Nephron progenitor cell (in vitro differentiated cells): ENCODE data around the gene ATP11A.

ENCODE experiments used
- DNase-seq: peaks from one replicate; pipeline ENCODE4 v3.0.0; 2021
- H3K27ac Mint-ChIP-seq: 2 replicates; pipeline ENCODE4 v1.8.0; 2021; ENCODE audit warnings: mild to moderate bottlenecking, moderate library complexity, mixed read lengths
- H3K27me3 Mint-ChIP-seq: 2 replicates; pipeline ENCODE4 v1.8.0; 2021; ENCODE audit warnings: mild to moderate bottlenecking, low read depth, mixed read lengths; ENCODE audit not compliant: poor library complexity
- H3K36me3 Mint-ChIP-seq: 2 replicates; pipeline ENCODE4 v1.8.0; 2021; ENCODE audit warnings: low read depth, mixed read lengths
- H3K4me1 Mint-ChIP-seq: 2 replicates; pipeline ENCODE4 v1.8.0; 2021; ENCODE audit warnings: mixed read lengths
- H3K4me3 Mint-ChIP-seq: 2 replicates; pipeline ENCODE4 v1.8.0; 2021; ENCODE audit warnings: mild to moderate bottlenecking, moderate library complexity, mixed read lengths
- H3K9me3 Mint-ChIP-seq: 2 replicates; pipeline ENCODE4 v1.8.0; 2021; ENCODE audit warnings: mild to moderate bottlenecking, moderate library complexity, mixed read lengths
- TF ChIP-seq, protein P1 (sequence below): fragments of 200-600 bp; sonication (generic); IDR thresholded peaks from 2 replicates; pipeline ENCODE4 v1.5.0; 2021; ENCODE audit warnings: antibody characterized with exemption

Gene ATP11A

DNA sequence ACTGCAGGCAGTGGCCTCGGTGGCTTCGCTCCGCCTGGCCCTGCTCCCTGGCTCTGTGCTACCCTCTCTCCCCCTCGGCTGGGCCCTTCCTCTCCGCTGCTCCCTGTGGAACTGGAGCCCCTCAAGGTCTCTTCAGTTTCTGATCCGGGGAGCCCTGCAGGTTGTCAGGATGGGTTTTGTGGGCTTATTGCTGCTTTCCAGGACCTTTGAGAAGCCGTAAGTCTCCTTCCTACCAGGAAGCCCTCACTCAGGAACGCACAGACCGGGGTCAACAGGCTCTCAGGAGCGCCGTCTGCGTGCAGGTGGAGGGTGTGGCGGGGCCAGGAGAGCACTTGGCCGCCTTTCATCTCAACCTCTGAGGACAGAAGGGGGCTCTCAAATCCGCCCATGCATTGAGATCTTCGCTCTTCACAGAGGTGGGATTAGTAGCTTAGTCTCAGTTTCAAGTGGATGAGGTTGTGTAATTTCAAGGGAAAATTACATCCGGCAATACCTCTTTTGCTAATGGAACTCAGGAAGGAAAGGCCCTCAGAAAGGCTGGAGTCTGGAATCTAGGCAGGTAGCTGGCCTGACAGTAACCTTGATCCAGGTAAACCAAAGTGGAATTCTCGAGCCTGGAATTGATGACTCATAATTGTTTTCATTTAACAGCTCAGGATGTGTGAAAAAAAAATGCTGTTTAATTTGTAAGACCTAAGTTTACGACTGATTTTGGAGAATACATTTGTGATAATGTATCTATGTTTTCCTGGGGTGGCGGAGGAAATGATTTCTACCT, 102.0 kb downstream of the ATP11A start:
- H3K4me1 Mint-ChIP-seq = peaks cover 7% of the 10 kb centered on the region
- H3K4me3 Mint-ChIP-seq = no peak overlapping the region
- H3K36me3 Mint-ChIP-seq = peaks cover 70% of the 10 kb centered on the region
- peaks cover 4% of the 10 kb centered on the region for H3K27me3 Mint-ChIP-seq
- TF ChIP-seq, protein P1, sequence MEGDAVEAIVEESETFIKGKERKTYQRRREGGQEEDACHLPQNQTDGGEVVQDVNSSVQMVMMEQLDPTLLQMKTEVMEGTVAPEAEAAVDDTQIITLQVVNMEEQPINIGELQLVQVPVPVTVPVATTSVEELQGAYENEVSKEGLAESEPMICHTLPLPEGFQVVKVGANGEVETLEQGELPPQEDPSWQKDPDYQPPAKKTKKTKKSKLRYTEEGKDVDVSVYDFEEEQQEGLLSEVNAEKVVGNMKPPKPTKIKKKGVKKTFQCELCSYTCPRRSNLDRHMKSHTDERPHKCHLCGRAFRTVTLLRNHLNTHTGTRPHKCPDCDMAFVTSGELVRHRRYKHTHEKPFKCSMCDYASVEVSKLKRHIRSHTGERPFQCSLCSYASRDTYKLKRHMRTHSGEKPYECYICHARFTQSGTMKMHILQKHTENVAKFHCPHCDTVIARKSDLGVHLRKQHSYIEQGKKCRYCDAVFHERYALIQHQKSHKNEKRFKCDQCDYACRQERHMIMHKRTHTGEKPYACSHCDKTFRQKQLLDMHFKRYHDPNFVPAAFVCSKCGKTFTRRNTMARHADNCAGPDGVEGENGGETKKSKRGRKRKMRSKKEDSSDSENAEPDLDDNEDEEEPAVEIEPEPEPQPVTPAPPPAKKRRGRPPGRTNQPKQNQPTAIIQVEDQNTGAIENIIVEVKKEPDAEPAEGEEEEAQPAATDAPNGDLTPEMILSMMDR = no peak
- peak overlapping the region; percentile 90 for H3K27ac Mint-ChIP-seq
- DNase-seq = no peak
- peaks cover 20% of the 10 kb centered on the region for H3K9me3 Mint-ChIP-seq

DNA sequence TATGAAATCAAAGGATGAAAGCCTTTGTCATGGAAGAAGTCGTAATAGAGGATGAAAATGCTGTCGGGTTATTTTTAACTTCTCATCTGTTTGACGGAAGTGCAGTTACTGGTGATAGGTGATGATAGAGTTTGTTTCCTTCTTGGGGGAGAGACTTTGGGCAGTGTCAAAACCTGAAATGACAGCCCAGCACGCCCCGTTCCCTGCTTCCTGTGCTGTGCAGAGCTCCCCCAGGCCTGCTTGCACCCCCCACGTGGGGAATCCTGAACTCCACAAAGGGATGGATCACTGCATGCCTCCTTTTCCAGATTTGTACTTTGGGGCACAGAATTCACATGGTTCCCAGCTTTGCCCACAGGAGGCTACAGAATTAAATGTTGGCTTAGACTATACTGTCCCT, 102.7 kb downstream of the ATP11A start:
- H3K36me3 Mint-ChIP-seq = peaks cover 73% of the 10 kb centered on the region
- H3K27ac Mint-ChIP-seq = peak overlapping the region; percentile 78
- no peak for DNase-seq
- no peak overlapping the region for H3K4me3 Mint-ChIP-seq
- H3K27me3 Mint-ChIP-seq = peaks cover 4% of the 10 kb centered on the region
- TF ChIP-seq, protein P1 = no peak
- H3K4me1 Mint-ChIP-seq = peaks cover 7% of the 10 kb centered on the region
- H3K9me3 Mint-ChIP-seq = peaks cover 26% of the 10 kb centered on the region

- Mint-ChIP-seq H3K27me3 (peaks cover 4% of the 10 kb centered on the region), H3K4me1 (peaks cover 7% of the 10 kb centered on the region), H3K4me3 (no peak overlapping the region), H3K9me3 (peaks cover 36% of the 10 kb centered on the region), H3K36me3 (peaks cover 73% of the 10 kb centered on the region), H3K27ac (no peak overlapping the region)
- DNase-seq = no peak
- TF ChIP-seq, protein P1 = no peak
Observed at GRCh38 chr13:112793545-112794445, 104.0 kb downstream of the ATP11A start.

DNA sequence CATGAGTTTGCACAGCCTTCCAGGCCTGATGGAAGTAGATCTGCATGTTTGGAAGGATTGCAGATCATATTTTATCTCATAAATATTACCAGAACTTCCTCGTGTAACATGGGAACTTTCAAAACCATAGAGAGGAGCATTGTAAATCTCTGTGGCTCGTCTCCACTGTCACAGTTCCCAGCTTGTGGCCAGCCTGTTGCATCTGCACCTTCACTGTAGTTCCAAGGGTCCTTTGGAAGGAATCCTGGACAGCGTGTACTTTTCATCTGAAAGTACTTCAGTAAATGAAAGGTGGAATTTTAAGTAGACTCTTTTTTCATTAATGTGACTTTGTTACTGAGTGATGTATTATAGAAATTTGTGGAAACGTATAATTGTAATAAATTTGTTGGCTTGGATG, 105.4 kb downstream of the ATP11A start:
- Mint-ChIP-seq H3K9me3 (peaks cover 46% of the 10 kb centered on the region), H3K27ac (no peak overlapping the region), H3K36me3 (peaks cover 74% of the 10 kb centered on the region), H3K27me3 (peaks cover 9% of the 10 kb centered on the region), H3K4me1 (peaks cover 7% of the 10 kb centered on the region), H3K4me3 (no peak overlapping the region)
- DNase-seq = no peak
- TF ChIP-seq, protein P1 = no peak

- TF ChIP-seq, protein P1 = no peak
- Mint-ChIP-seq H3K27ac (no peak overlapping the region), H3K9me3 (peaks cover 51% of the 10 kb centered on the region), H3K4me3 (no peak overlapping the region), H3K4me1 (peaks cover 7% of the 10 kb centered on the region), H3K27me3 (peaks cover 9% of the 10 kb centered on the region), H3K36me3 (peaks cover 79% of the 10 kb centered on the region)
- DNase-seq = no peak
Observed at GRCh38 chr13:112796190-112796915, 106.5 kb downstream of the ATP11A start.
